Ishikawa (cell line): ENCODE data around the gene GRAMD1A.

Experiments
- CEBPB ChIP-seq: IDR thresholded peaks from 2 replicates; pipeline ENCODE4 v1.6.1; 2012
- CREB1 ChIP-seq: IDR thresholded peaks from 2 replicates; pipeline ENCODE4 v1.6.1; 2012; ENCODE audit warnings: low read depth
- EGR1 ChIP-seq: IDR thresholded peaks from 2 replicates; pipeline ENCODE4 v1.6.1; 2012
- EP300 ChIP-seq: IDR thresholded peaks from 2 replicates; pipeline ENCODE4 v1.6.1; 2012; ENCODE audit warnings: borderline replicate concordance
- FOXM1 ChIP-seq: IDR thresholded peaks from 2 replicates; pipeline ENCODE4 v1.6.1; 2012; ENCODE audit warnings: low read depth, borderline replicate concordance
- MAX ChIP-seq: IDR thresholded peaks from 2 replicates; pipeline ENCODE4 v1.6.1; 2012
- NFIC ChIP-seq: IDR thresholded peaks from 2 replicates; pipeline ENCODE4 v1.6.1; 2012
- RAD21 ChIP-seq: IDR thresholded peaks from 2 replicates; pipeline ENCODE4 v1.6.1; 2012; ENCODE audit warnings: low read depth
- REST ChIP-seq: IDR thresholded peaks from 2 replicates; pipeline ENCODE4 v1.6.1; 2012; ENCODE audit warnings: low read depth, mild to moderate bottlenecking
- TAF1 ChIP-seq: IDR thresholded peaks from 2 replicates; pipeline ENCODE4 v1.6.1; 2012; ENCODE audit warnings: low read depth, mild to moderate bottlenecking
- TCF12 ChIP-seq: IDR thresholded peaks from 2 replicates; pipeline ENCODE4 v1.6.1; 2012; ENCODE audit warnings: low read depth
- TEAD4 ChIP-seq: IDR thresholded peaks from 2 replicates; pipeline ENCODE4 v1.6.1; 2012
- USF1 ChIP-seq: IDR thresholded peaks from 2 replicates; pipeline ENCODE4 v1.6.1; 2012
- YY1 ChIP-seq: IDR thresholded peaks from 2 replicates; pipeline ENCODE4 v1.6.1; 2012; ENCODE audit warnings: low read depth
- ZBTB7A ChIP-seq: IDR thresholded peaks from 2 replicates; pipeline ENCODE4 v1.6.1; 2012; ENCODE audit warnings: low read depth

Gene GRAMD1A

GRCh38 chr19:34998777-34999497 lies 1.2 kb upstream of the GRAMD1A start:
- TF ChIP-seq TCF12: no peak
- no peak for TF ChIP-seq ZBTB7A
- TF ChIP-seq EP300: no peak
- no peak for TF ChIP-seq CEBPB

GRCh38 chr19:35000338-35000646 lies 169 bp downstream of the GRAMD1A start:
- TF ChIP-seq MAX: no peak; the same call in 1 of the 2 replicates
- no peak for TF ChIP-seq YY1
- no peak for TF ChIP-seq USF1
- TF ChIP-seq FOXM1: no peak
- no peak for TF ChIP-seq TCF12
- no peak for TF ChIP-seq NFIC
- no peak for TF ChIP-seq CREB1
- TF ChIP-seq TEAD4: no peak
- no peak for TF ChIP-seq CEBPB
- no peak for TF ChIP-seq RAD21
- no peak for TF ChIP-seq ZBTB7A
- TF ChIP-seq TAF1: no peak
- TF ChIP-seq EP300: no peak
- TF ChIP-seq REST: no peak
- TF ChIP-seq EGR1: no peak; the same call in 1 of the 2 replicates

- TF ChIP-seq YY1 (no peak), TEAD4 (no peak), MAX (0 out of 2 replicates have a peak, but pooled peaks have one; percentile 24), ZBTB7A (peak; percentile 43; the same call in 1 of the 2 replicates), TAF1 (0 out of 2 replicates have a peak, but pooled peaks have one; percentile 21)
Observed at GRCh38 chr19:35000647-35001501, 751 bp downstream of the GRAMD1A start.

GRCh38 chr19:35002037-35002535 lies 2.0 kb downstream of the GRAMD1A start:
- no peak for TF ChIP-seq CEBPB
- TF ChIP-seq TCF12: no peak
- no peak for TF ChIP-seq CREB1
- TF ChIP-seq USF1: no peak
- TF ChIP-seq ZBTB7A: no peak
- no peak for TF ChIP-seq TEAD4
- TF ChIP-seq TAF1: no peak
- TF ChIP-seq FOXM1: no peak
- TF ChIP-seq EP300: no peak
- TF ChIP-seq MAX: no peak
- TF ChIP-seq NFIC: no peak
- TF ChIP-seq YY1: no peak
- no peak for TF ChIP-seq EGR1
- no peak for TF ChIP-seq REST
- no peak for TF ChIP-seq RAD21

GRCh38 chr19:35004517-35005255 lies 4.6 kb downstream of the GRAMD1A start:
- TF ChIP-seq CREB1 (no peak), EP300 (no peak), TCF12 (no peak), REST (no peak), MAX (no peak), EGR1 (no peak), NFIC (no peak), FOXM1 (no peak)
